GM18951 (cell line): ENCODE data around the gene CTTN.

ENCODE experiments used
- POLR2A ChIP-seq: IDR thresholded peaks from 4 replicates; pipeline ENCODE4 v1.6.1; 2011; ENCODE audit warnings: mild to moderate bottlenecking; ENCODE audit not compliant: insufficient read length, insufficient read depth; ENCODE audit errors: extremely low read depth
- in situ Hi-C: fragments of 300-500 bp; cut with MboI; formaldehyde crosslinking; loops from one replicate; pipeline ENCODE4 v1.12.0; 2022; ENCODE audit warnings: low sequenced_read_pairs, mixed read lengths, inconsistent platforms; ENCODE audit not compliant: unreplicated experiment

The CTTN gene

DNA sequence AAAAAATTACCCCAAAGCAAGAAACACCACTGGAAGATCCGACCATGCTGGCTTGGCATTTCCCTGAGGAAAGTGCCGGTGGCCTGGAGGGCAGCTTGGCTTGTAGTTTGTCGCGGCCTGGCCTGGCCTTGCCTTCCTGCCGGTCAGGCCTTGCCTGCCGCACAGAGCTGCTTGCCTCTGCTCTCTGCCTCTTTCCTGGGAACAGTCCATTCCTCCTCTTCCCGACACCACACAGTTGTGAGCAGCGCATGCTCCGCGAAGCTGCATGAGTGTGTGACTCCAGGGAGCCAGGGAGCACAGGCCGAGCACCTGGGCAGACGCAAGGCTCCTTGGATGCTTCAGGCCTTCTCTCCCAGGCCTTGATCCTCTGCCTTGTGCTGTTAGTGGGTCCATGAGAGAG, 19.8 kb downstream of the CTTN start:
- no peak for TF ChIP-seq POLR2A
- in situ Hi-C loops, result no loop called here

DNA sequence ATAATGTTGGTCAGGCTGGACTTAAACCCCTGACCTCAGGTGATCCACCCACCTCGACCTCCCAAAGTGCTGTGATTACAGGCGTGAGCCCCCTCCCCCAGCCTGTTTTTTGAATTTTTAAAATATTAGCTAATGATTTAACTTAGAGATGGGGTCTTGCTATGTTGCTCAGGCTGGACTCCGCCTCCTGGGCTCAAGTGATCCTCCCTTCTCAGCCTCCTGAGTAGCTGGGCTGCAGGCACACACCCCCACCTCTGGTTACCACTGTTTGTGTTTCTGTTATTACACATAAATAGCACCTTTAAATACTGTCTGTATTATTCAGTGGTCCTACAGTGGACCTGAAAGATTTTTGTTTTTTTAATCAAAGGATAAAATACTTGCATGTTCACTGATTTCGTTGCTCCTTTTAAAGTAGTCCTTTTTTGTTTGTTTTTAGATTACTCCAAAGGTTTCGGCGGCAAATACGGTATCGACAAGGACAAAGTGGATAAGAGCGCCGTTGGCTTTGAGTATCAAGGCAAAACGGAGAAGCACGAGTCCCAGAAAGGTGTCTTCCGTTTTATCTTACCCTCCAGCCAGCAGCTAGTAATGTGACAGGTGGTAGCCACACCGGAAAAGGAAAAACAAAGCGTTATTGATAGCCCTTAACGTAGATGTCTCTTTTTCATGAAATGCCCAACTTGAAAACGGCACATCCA, 21.1 kb downstream of the CTTN start:
- TF ChIP-seq POLR2A, result no peak
- in situ Hi-C loops, result no loop called here

DNA sequence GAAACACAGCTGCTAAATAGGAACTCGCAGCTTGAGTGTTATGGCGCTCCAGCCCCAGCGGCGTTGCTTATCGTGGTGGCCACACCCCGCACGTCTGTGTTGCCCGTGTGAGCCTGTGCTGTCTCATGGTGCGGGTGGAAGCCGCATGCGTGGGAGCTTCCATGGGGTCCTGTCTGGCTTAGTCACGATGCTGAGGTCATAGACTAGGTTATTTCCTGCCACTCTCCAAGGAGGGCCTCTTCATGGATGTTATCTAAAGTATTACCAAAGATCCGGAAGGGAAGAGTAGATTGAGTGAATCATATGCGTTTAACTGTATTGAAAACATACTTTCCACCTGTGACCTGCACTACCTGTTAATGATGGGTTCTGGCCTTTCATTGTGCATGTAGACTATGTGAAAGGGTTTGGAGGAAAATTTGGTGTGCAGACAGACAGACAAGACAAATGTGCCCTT, 21.7 kb downstream of the CTTN start:
- TF ChIP-seq POLR2A, result no peak
- in situ Hi-C loops, result no loop called here

DNA sequence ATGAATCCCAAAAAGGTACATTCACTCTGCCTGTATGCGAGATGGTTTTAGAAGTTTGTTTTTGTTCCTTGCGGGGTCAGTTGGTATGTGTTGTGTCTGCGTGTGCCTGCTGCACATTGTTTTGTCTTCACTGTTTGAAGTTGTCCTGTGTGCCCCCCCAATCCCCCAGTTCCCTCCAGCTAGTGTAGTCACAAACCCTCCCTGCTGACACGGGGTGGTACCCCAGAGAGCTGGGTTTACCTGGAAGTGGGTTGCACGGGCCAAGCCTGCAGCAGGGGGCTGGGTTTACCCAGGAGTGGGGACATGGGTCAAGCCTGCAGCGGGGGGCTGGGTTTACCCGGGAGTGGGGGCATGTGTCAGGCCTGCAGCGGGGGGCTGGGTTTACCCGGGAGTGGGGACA, 22.2 kb downstream of the CTTN start:
- in situ Hi-C loops, result no loop called here
- no peak for TF ChIP-seq POLR2A

DNA sequence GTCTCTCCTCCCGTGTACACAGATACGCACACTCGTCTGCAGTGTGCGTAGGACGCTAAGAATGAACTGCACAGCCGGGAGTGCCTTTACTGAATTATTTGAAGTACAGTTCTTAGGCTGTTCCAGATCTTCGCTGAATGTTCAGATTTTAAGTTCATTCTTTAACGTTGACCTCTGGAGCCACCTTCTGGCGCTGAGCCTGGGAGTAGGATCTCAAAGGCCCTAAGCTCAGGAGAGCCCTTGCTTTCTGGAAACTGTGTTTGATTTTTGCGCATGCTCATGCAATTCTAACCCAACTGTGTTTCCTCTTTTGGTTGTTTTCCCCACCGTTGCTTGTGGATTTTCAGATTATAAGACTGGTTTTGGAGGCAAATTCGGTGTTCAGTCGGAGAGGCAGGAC, 22.8 kb downstream of the CTTN start:
- in situ Hi-C loops, result no loop called here
- no peak for TF ChIP-seq POLR2A

DNA sequence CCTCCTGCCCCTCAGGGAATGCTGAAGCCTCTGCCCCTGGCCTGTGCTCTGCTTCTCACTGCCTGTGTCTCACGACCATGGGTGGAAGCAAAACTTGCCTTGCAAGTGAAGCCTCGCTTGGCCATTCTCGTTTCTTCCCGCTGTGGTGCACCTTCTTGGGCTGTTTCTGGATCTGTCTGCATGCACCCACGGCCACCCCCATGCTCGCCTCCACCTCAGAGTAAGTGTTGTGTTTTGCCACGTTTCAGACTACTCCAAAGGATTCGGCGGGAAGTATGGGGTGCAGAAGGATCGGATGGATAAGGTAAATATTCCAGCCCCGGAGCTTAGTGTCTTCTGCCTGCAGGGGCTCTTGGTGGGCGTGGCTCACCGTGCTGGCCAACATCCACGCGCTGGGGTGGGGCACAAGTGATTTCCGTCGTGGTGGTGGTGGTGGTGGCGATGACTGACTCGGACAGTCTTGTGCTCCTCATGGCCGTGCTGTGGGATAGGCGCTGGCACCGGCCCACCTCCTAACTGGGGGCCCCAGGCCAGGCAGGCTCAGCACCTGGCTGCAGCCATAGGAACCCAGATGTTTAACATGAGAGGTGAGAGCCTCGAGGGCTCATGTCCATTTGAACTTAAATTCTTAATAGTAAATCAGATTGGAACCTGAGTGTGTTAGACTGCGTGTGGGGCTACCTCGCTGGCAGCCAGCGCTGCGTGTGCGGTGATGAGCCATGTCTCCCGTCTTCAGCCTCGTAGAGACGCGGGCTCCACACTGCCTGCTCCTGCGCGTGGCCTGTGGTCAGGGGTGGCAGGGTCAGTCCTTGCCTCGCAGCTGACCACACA, 24.6 kb downstream of the CTTN start:
- TF ChIP-seq POLR2A, result no peak
- in situ Hi-C loops, result no loop called here

DNA sequence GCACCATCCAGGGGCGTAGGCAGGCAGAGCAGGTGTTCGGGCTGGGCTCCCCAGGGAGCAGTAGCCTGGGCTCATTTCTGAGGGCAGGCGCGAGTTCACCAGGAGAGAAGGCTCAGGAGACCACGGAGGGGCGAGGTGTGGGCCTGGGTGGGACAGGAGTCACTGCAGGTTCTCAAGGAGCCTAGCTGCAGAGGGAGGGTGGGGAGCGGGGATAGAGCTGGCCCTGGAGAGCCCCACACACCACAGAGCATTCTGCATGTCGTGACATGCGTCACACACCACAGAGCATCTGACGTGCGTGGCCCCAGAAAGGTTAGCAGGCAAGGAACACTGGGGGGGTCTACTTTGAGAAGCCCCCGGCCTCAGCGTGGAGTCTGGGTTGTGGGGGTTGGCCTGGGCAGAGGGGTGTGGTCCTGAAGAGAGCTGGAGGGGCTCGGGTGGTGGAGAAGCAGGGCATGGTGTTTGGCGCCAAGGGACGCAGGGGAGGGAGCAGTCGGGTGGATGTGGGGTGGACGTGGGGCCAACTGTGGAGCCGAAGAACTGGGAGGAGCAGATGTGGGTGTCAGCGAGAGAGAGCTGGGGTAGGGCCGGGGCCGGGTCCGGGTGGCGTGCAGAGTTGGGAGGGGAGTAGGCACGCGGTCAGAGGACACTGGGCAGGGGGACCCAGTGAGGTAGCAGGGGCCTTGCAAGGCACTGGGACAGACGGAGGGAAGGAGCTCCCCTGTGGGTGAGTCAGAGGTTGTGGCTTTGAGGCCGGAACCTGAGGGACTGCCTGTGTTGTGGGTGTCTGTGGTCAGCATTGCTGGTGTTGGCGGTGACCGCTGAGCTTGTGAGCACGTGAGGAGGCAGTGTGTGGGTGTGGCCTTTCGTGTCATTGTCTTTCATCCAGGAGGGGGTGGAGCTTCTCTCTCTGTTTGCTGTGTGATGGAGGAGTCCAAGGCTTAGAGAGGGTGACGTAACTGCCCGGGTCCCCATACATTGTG, 25.5 kb downstream of the CTTN start:
- TF ChIP-seq POLR2A, result no peak

DNA sequence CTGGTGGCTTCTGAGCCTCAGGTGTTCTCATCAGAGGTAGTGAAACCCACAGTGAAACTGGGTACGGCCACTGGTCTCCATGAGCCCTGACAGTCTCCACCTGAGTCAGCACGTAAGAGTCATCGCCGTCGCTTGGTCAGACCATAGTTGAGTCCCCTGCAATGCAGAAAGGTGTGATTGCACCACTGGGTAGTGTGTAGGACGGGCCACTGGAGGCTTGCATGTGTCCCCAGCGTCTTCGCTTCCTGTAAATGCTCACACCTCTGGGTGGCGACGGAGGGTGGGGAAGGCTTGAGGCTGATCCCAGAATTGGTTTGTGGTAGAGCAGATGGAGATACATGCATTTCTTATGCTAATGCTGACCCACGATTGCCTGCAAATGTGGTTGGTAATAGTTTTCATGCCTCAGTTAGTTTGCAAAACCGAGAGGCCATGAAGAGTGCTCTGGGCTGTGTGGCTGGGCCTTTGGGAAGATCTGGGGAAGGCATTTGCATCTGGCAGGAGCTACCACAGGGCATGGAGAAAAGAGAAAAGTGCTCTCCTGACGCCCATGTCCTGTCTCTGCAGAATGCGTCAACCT, 26.5 kb downstream of the CTTN start:
- in situ Hi-C loops, result no loop called here
- TF ChIP-seq POLR2A, result no peak

More for the DNA sequence above, 25.5 kb downstream of the CTTN start:
- in situ Hi-C loops, result no loop called here

DNA sequence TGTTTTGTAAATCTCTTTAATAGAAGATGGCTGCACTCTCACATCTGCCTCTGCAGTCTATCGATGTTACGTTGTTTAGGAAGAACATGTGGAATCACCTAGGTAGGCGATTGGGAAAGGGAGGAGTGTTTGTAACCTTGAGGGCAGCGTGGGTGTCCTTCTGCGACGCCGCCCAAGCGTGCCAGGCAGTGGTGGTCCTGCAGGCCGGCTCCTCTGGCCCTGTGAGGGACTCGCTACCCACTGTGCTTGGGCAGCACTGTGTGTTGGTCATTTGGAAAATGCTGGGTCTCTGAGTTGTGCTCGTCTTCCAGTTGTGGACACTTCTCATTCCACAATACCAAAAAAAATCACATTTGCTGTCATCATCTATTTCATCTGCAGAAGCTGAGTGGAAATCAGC, 29.1 kb downstream of the CTTN start:
- in situ Hi-C loops, result no loop called here
- TF ChIP-seq POLR2A, result no peak

DNA sequence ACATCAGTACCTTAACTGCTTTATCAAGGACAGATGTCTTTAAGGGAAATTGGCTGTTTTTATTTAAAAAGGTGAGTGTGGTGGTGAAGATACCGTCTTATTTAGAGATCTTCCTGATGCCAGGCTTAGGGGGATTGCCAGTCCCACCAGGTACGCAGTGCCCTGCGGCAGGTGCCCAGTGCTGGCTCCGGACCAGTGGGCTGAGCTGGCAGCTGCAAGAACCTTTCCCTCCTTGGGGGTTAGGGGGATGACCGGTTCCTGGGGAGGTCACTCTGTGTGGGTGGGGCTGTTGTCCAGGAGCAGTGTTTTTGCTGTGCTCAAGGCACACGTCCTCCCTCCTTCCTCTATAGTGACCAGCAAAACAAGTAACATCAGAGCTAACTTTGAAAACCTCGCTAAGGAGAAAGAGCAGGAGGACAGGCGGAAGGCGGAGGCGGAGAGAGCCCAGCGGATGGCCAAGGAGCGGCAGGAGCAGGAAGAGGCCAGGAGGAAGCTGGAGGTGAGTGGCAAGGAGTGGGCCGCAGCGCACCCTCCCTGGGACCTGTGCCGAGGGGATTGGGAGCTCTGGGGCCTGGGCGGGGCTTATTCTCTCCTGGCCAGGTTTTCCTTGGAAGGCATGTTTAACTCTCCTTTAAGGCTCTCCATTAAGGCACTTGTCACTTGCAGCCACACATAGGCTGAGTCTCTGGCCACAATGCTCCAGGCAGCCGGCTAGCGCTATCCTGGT, 30.5 kb downstream of the CTTN start:
- TF ChIP-seq POLR2A, result no peak
- in situ Hi-C loops, result no loop called here

DNA sequence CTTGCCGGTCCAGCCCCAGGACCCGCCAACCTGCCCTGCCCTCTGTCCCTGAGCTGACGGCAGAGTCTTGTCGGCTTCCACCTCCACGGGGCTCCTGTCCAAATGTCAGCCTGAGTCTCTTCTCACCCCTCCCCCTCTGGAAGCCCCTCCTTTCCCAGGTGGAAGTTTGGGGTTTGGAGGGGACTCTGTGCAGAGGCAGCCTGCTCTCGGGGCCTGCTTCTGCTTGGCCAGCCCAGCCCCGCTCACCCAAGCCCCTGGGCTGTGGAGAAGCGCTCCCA, 31.0 kb downstream of the CTTN start:
- in situ Hi-C loops, result no loop called here
- TF ChIP-seq POLR2A, result no peak
